Measurements from ENCODE around the gene SIM1.
A peak's percentile ranks its signal among the peaks of the same experiment; 100 is the strongest.

The SIM1 gene

GRCh38 chr6:100473182-100473581, 8.5 kb upstream of the SIM1 start:
- Histone ChIP-seq H2AFZ (ENCODE audit: low read depth, low read length, severe bottlenecking) (no peak overlapping the region), H3K9me2 (replicated peaks; ENCODE audit: insufficient read depth, low read length) (no peaks in the 10 kb centered on the region), H3K9me3 (ENCODE audit: insufficient read depth, low read length) (no peaks in the 10 kb centered on the region), H3K27ac (ENCODE audit: low read depth, low read length) (peak overlapping the region; percentile 80), H3K4me3 (ENCODE audit: insufficient read depth, low read length, poor library complexity, severe bottlenecking) (no peak overlapping the region), H3K27me3 (ENCODE audit: low read length) (no peaks in the 10 kb centered on the region), H4K20me1 (ENCODE audit: low read depth, low read length) (no peaks in the 10 kb centered on the region), H3K4me2 (ENCODE audit: low read depth, low read length, poor library complexity, severe bottlenecking) (peak overlapping the region; percentile 35), H3F3A (ENCODE audit: insufficient read depth) (peaks cover 12% of the 10 kb centered on the region; the same call in 1 of the 2 replicates), H3K9ac (ENCODE audit: low read length) (peak overlapping the region; percentile 36), H3K36me3 (ENCODE audit: low read length) (no peaks in the 10 kb centered on the region), H3K79me2 (ENCODE audit: insufficient read depth, low read length) (no peaks in the 10 kb centered on the region)
- TF ChIP-seq EZH2phosphoT487 (conservative IDR thresholded peaks at IDR 0.05; ENCODE audit: low read length) (no peak), CTCF (IDR thresholded peaks at IDR 0.05; ENCODE audit: insufficient read depth, low read length, poor library complexity, severe bottlenecking) (no peak)

- Histone ChIP-seq H3K4me2 (ENCODE audit: low read depth, low read length, poor library complexity, severe bottlenecking) (peak overlapping the region; percentile 35), H3K27me3 (ENCODE audit: low read length) (no peaks in the 10 kb centered on the region), H3F3A (ENCODE audit: insufficient read depth) (peaks cover 12% of the 10 kb centered on the region; the same call in 1 of the 2 replicates), H3K4me3 (ENCODE audit: insufficient read depth, low read length, poor library complexity, severe bottlenecking) (no peak overlapping the region), H4K20me1 (ENCODE audit: low read depth, low read length) (no peaks in the 10 kb centered on the region), H3K9ac (ENCODE audit: low read length) (peak overlapping the region; percentile 36; the same call in 1 of the 2 replicates), H3K27ac (ENCODE audit: low read depth, low read length) (peak overlapping the region; percentile 80), H3K9me2 (replicated peaks; ENCODE audit: insufficient read depth, low read length) (no peaks in the 10 kb centered on the region), H3K36me3 (ENCODE audit: low read length) (no peaks in the 10 kb centered on the region), H3K79me2 (ENCODE audit: insufficient read depth, low read length) (no peaks in the 10 kb centered on the region), H3K9me3 (ENCODE audit: insufficient read depth, low read length) (no peaks in the 10 kb centered on the region), H2AFZ (ENCODE audit: low read depth, low read length, severe bottlenecking) (no peak overlapping the region)
- TF ChIP-seq CTCF (IDR thresholded peaks at IDR 0.05; ENCODE audit: insufficient read depth, low read length, poor library complexity, severe bottlenecking): no peak
- no peak for TF ChIP-seq EZH2phosphoT487 (conservative IDR thresholded peaks at IDR 0.05; ENCODE audit: low read length)
Observed at GRCh38 chr6:100472674-100473073, 8.0 kb upstream of the SIM1 start.

- H3K9ac ChIP-seq (ENCODE audit: low read length): no peak overlapping the region
- TF ChIP-seq CTCF (IDR thresholded peaks at IDR 0.05; ENCODE audit: insufficient read depth, low read length, poor library complexity, severe bottlenecking) (no peak), EZH2phosphoT487 (conservative IDR thresholded peaks at IDR 0.05; ENCODE audit: low read length) (no peak)
- H3K27ac ChIP-seq (ENCODE audit: low read depth, low read length): no peak overlapping the region
- no peaks in the 10 kb centered on the region for H3K36me3 ChIP-seq (ENCODE audit: low read length)
- H3K4me2 ChIP-seq (ENCODE audit: low read depth, low read length, poor library complexity, severe bottlenecking): no peak overlapping the region
- no peaks in the 10 kb centered on the region for H3K9me2 ChIP-seq (replicated peaks; ENCODE audit: insufficient read depth, low read length)
- no peaks in the 10 kb centered on the region for H3K79me2 ChIP-seq (ENCODE audit: insufficient read depth, low read length)
- H2AFZ ChIP-seq (ENCODE audit: low read depth, low read length, severe bottlenecking): no peak overlapping the region
- no peaks in the 10 kb centered on the region for H3K9me3 ChIP-seq (ENCODE audit: insufficient read depth, low read length)
- H3K4me3 ChIP-seq (ENCODE audit: insufficient read depth, low read length, poor library complexity, severe bottlenecking): no peak overlapping the region
- no peaks in the 10 kb centered on the region for H3K27me3 ChIP-seq (ENCODE audit: low read length)
- H3F3A ChIP-seq (ENCODE audit: insufficient read depth): peaks cover 12% of the 10 kb centered on the region; the same call in 1 of the 2 replicates
- no peaks in the 10 kb centered on the region for H4K20me1 ChIP-seq (ENCODE audit: low read depth, low read length)
Observed at GRCh38 chr6:100470422-100471120, 5.8 kb upstream of the SIM1 start.

All from SU-DHL-6 (cell line).